Inferior parietal cortex (tissue), 1 donor: ENCODE results near the gene ZMYND8.
"Not testable (repeated sequence)": the region's sequence is repeated elsewhere in the genome, so short reads cannot be mapped to it uniquely, and the experiment has no call there.

Experiments used
- DNase-seq: peaks from one replicate; pipeline ENCODE4 v3.0.0-alpha.2; 2016; ENCODE audit errors: extremely low spot score

ZMYND8 gene

GRCh38 chr20:47225458-47225857 is 131.0 kb downstream of the ZMYND8 start:
- no peak for DNase-seq

DNA sequence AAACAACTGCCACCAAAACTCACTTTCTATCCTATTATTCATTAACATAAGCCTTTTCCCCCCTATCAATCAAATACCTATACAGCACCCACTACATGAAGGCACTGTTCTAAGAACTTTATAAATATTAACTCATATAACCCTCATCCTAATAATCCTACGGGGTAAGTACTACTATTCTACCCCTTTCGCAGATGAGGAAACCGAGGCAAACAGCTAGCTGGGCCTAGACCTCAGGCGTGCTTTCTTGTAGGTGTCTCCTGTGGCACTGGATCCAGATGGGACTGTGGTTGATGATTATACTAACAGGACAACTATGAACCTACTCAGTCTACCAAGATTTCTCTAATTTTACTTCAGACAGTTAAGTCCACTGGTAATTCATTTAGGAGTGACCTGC is 131.6 kb downstream of the ZMYND8 start:
- DNase-seq, result no peak

DNA sequence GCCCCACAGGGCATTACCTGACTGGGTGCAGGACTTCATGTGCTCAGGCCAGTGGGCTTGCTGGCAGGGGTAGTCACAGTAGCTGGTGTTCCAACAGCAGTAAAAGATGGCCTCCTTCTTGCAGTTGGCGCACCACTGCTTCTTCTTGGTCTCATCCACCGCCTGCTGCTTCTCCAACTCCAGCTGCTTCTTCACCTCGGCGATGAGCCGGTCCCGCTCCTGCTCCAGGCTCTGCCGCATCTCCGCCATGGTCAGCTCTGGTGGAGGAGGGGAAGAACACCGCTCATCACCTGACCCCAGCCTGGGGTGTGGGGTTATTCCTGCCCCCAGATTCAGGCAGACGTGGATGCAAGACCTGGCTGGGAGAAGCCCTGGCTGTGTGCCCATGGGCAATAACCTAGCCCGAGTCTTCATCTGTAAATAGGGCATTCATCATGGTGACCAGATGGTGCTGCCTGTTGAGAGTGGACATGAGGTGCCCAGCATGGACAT is 132.2 kb downstream of the ZMYND8 start:
- DNase-seq, result no peak

GRCh38 chr20:47223896-47224295 is 132.6 kb downstream of the ZMYND8 start:
- DNase-seq, result no peak

- DNase-seq, result no peak
Measured at GRCh38 chr20:47222468-47223119, 133.9 kb downstream of the ZMYND8 start.

DNA sequence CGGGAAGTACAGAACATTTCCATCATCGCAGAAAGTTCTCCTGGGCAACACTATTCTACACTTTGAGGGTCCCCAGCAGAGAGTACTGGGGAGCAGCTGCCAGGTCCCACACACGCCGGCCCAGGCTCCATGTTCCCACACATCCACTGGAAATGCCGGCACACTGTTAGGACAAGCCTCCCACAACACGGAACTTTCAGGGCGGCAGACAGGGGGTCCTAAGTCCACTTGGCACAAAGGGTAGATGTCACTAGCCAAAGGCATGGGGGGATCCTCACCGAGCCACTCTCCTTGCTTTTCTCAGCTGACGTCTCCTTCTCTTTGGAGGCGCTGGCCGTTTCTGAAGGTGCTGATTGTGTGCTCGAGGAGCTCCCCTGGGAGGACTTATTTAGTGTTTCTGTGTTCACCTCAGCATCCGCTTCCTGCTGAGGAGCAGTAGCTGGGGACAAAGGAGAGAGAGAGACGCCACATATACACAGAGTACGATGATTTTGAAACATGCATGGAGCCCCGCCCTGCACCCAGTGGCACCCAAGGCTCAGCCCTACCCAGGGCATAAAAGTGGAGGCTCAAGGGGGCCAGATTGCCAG is 135.4 kb downstream of the ZMYND8 start:
- DNase-seq, result no peak

DNA sequence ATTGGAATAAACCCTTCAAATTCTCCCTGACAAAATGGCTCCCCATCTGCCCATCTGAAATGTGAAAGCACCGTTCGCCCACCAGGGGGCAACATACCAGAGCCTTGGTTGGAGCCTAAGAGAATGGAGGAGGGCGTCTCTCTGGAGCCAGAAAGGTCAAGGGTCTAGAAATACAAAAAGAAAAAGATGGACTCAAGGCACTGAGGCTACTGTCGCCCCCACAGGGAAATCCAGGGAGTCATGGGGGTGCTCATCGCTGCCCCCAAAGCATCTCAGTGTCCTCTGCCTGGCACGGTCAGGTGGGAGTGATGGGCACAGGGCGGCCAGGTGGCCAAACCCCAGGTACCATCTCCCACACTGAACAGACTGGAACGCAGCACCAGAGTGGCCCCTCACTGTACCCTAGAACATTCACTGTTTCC is 136.3 kb downstream of the ZMYND8 start:
- no peak for DNase-seq

- DNase-seq, result no peak
Measured at GRCh38 chr20:47217482-47218446, 138.7 kb downstream of the ZMYND8 start.

DNA sequence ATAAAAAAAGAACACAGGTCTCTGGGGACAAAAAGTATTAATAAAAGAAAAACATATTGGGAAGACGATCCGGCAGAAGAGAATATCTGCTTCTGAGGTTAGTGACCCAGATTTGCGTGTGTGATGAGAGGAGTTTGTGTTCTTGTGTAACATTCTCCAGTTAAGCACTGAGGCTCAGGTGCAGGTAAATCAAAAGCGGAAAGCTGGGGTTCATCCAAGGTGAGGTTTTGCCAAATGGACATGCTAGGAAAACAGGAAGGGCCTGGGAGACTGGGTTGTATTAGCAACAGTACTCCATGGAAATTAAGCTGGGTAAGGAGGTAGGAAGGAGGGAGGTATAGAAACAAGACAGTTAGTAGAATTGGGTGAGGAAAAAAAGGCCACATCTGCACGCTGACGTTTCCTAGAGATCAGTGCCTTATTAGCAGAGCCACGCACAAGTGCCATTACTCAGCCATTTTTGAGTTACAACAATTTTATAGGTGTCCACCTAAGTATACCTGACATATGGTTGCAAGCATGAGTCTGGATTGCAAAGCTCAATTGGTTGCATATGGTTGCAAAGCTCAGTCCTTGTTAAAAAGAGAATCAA is 139.6 kb downstream of the ZMYND8 start:
- no peak for DNase-seq

GRCh38 chr20:47215653-47216397 is 140.7 kb downstream of the ZMYND8 start:
- no peak for DNase-seq

- DNase-seq, result no peak
Measured at GRCh38 chr20:47213966-47214365, 142.5 kb downstream of the ZMYND8 start.

DNA sequence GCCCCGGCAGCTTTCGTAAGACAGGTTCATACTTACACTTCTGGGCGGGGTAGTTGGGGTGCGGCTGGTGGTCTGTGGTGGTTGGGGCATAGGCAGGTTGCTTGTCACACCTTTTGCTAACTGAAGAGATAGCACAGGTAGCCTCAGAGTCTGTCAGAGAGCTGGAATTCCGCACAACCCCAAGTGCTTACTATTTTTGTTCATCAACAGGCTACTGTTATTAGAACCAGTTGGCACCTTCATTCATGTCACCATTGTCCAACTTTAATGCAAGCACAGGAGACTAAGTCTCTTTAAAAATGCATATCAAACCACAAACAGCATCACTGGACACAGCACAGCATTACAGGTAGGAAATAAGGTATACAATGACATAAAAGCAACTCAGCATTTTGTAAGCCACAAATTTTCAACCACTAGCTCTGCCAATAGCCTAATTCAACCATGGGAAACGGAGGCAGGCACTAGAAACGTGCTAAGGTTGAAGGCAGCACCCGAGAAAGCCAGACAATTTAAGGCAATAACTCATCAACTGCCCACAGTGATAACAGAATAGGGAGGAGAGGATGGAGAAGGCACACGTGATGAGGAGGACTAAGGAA is 143.8 kb downstream of the ZMYND8 start:
- no peak for DNase-seq

- no peak for DNase-seq
Measured at GRCh38 chr20:47211036-47211435, 145.5 kb downstream of the ZMYND8 start.

- no peak for DNase-seq
Measured at GRCh38 chr20:47210470-47210869, 146.0 kb downstream of the ZMYND8 start.

- no peak for DNase-seq
Measured at GRCh38 chr20:47209982-47210381, 146.5 kb downstream of the ZMYND8 start.

DNA sequence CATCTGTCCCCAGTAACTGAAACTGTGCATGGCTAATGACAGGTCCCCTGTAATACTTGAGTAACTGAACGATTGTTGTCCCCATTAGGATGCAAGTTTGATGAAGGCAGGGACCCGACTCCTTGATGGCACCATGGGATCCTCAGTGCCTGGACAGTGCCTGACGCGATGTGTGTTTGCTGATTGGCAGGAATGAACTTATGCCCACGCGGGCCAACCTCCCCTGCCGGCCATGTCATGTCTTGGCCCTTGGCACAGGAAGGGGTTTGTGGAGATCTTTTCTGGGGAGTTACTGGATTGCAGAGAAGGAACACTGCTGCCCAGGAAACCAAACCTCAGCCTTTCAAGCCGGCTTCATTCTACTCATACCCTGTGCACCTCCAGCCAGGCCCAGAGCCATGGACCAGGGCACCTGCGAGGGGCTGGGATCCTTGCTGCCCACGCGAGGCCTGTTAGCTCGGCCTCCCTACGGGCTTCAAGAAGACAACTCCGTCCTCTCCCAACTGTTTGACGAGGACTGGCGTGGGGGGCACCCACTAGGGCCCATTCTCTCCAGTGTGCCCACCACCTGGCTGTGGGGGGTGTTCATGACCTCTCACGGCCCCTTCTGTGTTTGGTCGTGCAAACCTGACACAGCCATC is 147.8 kb downstream of the ZMYND8 start:
- DNase-seq, result no peak

- DNase-seq, result no peak
Measured at GRCh38 chr20:47206962-47207641, 149.4 kb downstream of the ZMYND8 start.

DNA sequence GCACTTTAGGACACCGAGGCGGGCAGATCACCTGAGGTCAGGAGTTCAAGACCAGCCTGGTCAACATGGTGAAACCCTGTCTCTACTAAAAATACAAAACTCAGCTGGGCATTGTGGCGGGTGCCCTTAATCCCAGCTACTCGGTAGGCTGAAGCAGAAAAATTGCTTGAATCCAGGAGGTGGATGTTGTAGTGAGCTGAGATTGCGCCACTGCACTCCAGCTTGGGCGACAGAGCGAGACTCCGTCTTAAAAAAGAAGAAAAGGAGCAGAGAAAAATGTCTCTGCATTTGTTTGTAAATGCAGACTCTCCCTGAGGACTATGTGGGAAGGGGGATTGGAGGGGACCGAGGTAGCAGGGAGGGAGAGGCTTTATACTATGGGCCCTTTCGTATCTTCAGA is 149.9 kb downstream of the ZMYND8 start:
- DNase-seq, result not testable (repeated sequence)

GRCh38 chr20:47205577-47206123 is 150.8 kb downstream of the ZMYND8 start:
- DNase-seq, result no peak

DNA sequence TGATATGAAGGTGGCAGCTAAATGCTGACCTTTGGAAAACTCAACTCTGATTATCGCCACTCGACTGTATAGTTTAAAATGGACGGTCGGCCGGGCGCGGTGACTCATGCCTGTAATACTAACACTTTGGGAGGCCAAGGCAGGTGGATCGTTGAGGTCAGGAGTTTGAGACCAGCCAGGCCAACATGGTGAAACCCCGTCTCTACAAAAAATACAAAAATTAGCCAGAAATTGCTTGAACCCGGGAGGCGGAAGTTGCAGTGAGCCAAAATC is 151.7 kb downstream of the ZMYND8 start:
- not testable (repeated sequence) for DNase-seq
